Measurements from ENCODE around the gene CASK.
"Not testable (repeated sequence)": the region's sequence is repeated elsewhere in the genome, so short reads cannot be mapped to it uniquely, and the experiment has no call there.

The CASK gene

DNA sequence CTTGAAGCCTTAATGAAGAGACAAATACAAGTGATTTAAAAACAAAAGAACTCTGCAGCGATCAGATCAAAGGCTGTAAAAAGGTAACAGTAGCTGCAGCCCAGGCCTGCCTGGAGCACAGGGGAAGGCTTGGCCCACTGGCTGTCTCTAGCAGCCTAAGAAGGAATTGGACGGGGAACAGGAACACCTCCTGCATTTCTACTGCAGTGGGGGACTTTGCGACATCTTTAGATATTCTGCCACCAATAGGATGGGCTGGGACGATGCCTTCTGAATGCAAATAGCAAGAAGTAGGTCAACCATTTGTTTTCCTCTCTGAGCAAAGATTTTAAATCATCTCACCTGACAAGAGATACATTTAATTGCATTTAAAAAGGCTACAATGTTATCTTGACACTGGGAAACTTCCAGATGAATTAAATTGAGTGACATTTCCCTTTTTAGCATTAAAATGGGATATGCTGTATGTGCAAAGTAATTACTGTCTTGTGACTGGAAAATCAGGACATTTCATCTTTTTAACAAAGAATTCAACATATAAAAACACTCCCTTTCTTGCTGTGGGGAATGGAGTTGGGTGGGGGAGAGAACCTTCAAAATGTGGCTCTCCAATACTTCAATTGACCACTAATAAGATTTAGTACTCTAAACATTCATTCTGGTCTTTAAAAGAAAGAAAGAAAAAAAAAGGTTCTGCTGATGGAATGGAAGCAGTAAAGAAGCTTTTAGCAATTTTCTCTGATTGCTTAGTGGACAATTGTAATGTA lies 406.2 kb downstream of the CASK start:
- no peak for DNase-seq (ENCODE audit: low spot score)

DNA sequence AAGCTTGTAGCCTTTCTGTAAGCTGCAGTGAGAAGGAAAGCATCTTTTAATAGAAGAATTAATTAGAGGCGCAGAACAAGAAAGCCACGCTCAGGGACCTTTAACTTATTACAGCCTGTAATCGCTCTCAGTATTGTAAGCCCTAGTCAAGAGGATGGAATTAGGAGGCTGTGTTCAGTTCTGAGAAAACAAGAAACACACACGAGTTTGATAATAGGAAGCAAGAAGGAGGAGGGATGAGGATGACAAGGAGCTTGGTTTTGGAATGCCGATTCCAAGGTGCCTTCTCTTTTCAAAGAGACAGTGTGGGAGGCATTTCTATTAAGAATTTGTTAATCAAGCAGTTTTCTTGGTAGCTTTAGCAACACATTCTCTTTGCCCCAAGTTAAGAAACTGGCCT lies 406.9 kb downstream of the CASK start:
- no peak for DNase-seq (ENCODE audit: low spot score)

- no peak for DNase-seq (ENCODE audit: low spot score)
These were observed 408.0 kb downstream of the CASK start for GRCh38 chrX:41515376-41515775.

DNA sequence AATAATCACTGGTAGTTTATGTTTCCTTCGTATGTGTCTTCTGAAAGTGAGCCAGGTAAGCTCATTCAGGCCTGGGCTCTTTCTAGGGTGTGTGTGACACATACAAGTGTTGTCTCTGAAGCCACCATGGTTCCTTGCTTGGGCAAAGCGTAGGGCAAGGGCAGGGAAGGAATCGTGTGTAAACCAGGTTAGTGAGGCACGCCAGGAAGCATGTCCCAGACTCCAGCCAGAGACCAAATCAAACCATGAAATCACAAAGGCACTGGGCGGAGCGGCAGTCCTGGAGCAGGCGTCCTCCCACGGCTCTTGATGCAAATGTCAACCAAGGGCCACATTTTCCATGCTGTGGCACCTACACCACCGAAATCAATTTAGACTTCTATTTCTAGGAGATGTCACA lies 409.2 kb downstream of the CASK start:
- DNase-seq (ENCODE audit: low spot score): no peak

GRCh38 chrX:41512853-41513252 lies 410.5 kb downstream of the CASK start:
- not testable (repeated sequence) for DNase-seq (ENCODE audit: low spot score)

DNA sequence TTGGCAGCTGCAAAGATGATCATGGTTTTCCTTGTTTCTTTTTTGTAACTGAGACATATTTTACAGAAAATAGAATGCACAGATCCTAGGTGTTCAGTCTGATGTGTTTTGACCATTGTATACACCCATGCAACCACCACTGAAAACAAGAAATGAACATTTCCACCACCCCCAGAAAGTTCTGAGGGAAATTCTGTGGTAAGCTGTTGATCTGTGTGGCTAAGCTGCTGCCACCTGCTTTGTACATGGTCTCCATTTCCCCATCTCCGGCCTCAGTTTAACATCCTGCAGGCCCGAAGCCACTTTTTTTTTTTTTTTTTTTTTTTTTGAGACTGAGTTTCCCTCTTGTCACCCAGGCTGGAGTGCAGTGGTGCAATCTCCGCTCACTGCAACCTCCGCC lies 411.0 kb downstream of the CASK start:
- no peak for DNase-seq (ENCODE audit: low spot score)

GRCh38 chrX:41507919-41508318 lies 415.4 kb downstream of the CASK start:
- no peak for DNase-seq (ENCODE audit: low spot score)

DNA sequence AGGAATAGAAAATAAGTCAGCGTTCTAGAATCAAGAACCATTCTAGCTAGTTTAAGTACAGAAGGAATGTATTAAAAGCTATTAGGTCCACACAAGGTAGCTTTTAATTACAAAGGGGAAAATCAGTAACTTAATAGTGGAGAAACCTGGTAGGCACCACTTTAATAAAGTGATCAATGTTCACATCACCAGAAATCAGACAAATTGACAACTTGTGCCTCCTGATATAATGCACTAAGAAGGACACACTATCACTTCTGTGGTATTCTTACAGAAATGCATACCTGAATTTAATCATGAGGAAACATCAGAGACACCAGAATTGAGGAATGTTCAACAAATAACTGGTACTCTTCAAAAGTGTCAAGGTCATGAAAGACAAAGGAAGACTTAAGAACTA lies 421.4 kb downstream of the CASK start:
- no peak for DNase-seq (ENCODE audit: low spot score)

- no peak for DNase-seq (ENCODE audit: low spot score)
These were observed 423.4 kb downstream of the CASK start for GRCh38 chrX:41499984-41500383.

- DNase-seq (ENCODE audit: low spot score): no peak
These were observed 424.2 kb downstream of the CASK start for GRCh38 chrX:41499195-41499594.

GRCh38 chrX:41491267-41492004 lies 431.9 kb downstream of the CASK start:
- DNase-seq (ENCODE audit: low spot score): no peak

DNA sequence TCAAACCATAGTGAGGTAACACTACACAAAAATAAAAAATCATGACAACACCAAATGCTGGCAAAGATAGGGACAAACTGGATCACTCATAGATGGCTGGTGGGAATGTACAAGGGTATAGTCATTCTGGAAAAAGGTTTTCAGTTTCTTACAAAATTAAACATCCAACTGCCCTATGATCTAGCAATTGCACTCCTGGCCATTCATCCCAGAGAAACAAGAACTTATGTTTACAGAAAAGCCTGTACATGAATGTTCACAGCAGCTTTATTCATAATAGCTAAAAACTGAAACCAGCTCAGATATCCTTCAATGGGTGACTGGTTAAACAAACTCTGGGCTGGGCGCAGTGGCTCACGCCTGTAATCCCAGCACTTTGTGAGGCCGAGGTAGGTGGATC lies 432.9 kb downstream of the CASK start:
- DNase-seq (ENCODE audit: low spot score): no peak

GRCh38 chrX:41482154-41482850 lies 441.1 kb downstream of the CASK start:
- no peak for DNase-seq (ENCODE audit: low spot score)

DNA sequence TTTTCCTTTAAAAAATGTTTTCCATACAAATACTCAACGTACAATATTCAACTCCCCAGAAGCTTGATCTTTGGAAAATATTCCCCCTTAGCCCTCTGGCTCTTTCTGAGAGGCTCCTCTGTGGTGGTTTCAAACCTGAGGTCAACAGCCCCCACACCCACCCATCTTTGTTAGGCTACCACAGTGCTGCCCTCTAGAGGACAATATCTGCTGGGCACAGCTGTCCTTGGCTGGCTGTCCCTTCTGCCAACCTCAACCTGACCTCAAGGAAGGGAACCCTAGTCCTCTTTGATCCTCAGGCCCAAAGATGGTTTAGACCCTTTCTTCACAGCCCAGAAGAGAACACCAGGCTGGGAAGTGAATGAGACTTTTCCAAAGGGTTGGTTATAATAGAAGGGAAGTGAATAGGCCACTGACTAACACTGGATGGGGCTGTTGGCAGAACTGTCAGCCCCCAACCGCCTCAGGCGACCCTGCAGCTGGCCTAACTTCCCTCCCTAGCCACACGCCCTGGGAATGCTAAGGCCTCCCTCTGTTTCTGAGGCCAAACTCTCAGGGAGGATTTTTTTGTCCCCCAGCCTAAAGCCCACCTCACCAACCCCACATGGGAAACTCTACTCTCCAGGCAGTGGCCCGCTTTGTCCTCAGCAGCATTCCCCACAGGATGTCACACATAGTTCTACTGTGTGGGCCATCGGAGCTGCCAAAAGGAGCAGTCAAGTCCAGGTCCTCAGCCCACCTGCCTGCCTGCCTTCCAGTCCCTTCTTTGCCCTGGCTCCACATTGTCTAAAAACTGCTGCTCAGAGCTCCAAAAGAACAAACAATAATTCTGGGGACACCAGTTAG lies 441.9 kb downstream of the CASK start:
- DNase-seq (ENCODE audit: low spot score): no peak

DNA sequence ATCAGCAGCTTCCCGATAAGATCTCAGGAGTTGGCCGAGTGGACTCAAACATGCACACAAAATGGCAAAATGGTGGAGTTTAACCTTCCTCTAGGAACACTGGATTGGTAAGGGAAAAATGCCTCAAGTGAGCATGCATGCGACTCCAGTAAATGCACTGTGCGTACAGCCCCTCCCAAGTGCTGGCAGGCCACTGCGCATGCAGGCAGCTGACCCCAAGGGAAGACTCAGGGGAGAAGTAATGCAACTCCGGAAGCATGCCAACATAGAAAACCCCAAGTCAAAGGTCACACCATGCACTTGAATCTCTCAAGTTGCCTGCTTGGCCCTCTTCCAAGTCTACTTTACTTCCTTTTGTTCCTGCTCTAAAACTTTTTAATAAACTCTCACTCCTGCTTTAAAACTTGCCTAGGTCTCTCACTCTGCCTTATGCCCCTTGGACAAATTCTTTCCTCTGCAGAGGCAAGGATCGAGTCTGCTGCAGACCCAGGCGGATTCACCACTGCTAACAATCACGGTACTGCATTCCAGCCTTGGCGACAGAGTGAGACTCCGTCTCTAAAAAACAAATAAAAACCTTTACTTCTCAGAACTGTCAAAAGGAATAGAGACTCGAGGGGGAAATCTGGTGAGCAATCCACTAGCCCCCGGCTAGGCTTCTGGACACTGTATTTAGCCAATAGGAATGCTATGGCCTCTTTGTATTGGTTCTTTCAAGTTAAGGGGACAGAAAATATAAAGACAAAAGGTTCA lies 442.7 kb downstream of the CASK start:
- DNase-seq (ENCODE audit: low spot score): no peak

DNA sequence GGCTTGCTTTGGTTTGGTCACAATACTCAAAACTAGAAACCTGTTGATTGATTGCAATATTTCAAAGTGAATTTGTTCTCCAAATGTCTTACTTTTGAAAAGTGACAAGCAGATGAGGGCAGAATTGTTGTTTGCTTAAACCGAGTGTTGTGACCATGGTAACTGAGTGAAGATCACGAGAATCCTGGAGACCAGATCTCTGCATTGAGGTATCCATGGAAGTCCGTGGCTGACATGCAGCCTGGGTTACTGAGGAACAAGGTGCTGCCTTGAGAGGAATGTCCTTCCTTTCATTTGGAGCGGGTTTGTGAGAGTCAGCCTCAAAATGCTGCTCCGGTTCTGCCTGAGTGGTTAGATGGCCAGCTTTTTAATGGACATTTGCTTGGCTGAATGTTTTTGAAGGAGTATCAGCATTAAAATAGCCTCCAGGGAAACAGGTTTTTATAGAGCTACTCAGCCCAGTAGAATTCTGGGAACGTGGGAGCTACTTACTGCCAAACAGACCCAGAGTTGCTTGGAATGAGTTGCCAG lies 444.9 kb downstream of the CASK start:
- DNase-seq (ENCODE audit: low spot score): no peak

GRCh38 chrX:41475591-41476241 lies 447.6 kb downstream of the CASK start:
- peak; percentile 90 for DNase-seq (ENCODE audit: low spot score)

DNA sequence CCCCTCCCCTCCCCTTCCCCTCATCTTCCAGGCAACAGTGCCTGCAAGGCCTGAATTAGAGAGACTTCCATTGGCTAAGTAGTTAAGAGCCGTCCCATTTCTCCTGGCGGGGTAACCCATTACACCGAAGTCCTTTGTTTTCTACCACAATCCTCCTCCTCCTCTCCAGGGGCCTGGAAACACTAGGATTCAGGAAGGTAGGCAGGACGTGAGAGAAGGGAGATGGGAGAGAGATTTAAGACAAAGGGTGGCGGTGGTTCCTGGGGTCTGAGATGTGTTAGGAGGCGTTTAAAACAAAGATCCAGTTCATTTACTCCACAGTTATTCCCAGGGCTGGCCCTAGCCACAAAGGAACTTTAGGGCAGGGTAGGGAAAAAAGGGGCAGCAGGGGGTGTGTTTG lies 448.2 kb downstream of the CASK start:
- peak; percentile 76 for DNase-seq (ENCODE audit: low spot score)

DNA sequence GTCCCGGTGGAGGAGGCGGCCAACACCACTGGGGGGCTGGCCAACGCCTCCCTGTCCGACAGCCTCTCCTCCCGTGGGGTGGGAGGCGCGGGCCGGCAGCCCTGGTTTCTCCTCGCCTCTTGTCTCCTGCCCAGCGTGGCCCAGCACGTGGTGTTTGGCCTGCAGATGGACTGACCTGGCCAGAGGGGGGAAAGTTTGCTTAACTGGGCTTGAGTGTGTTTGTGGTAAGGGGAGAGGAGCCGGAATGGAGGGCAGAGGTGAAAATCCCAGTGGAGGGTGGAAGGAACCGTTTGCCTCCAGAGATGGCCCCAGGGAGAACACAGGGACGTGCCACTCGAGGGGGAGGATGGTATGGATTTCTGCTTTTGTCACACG lies 448.6 kb downstream of the CASK start:
- no peak for DNase-seq (ENCODE audit: low spot score)

DNA sequence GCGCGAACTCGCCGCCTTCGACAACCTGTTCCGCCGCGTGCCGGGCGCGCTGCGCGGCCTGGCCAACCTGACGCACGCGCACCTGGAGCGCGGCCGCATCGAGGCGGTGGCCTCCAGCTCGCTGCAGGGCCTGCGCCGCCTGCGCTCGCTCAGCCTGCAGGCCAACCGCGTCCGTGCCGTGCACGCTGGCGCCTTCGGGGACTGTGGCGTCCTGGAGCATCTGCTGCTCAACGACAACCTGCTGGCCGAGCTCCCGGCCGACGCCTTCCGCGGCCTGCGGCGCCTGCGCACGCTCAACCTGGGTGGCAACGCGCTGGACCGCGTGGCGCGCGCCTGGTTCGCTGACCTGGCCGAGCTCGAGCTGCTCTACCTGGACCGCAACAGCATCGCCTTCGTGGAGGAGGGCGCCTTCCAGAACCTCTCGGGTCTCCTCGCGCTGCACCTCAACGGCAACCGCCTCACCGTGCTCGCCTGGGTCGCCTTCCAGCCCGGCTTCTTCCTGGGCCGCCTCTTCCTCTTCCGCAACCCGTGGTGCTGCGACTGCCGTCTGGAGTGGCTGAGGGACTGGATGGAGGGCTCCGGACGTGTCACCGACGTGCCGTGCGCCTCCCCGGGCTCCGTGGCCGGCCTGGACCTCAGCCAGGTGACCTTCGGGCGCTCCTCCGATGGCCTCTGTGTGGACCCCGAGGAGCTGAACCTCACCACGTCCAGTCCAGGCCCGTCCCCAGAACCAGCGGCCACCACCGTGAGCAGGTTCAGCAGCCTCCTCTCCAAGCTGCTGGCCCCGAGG lies 449.2 kb downstream of the CASK start:
- no peak for DNase-seq (ENCODE audit: low spot score)
